Vagina (tissue), 2 donors: ENCODE results near the gene CIDEA.

Experiments used
- POLR2A ChIP-seq, 2 donors: fragments of 450-650 bp; IDR thresholded peaks; one replicate each; pipeline ENCODE4 v1.6.1; 2017; ENCODE audit warnings: antibody characterized with exemption in 2 of 2, mild to moderate bottlenecking in 2 of 2, moderate library complexity in 2 of 2
- POLR2AphosphoS5 ChIP-seq, 2 donors: sonication (generic); formaldehyde crosslinking; IDR thresholded peaks; one replicate each; pipeline ENCODE4 v1.9.0; 2017; ENCODE audit warnings: antibody characterized with exemption in 2 of 2, mild to moderate bottlenecking in 2 of 2, low read depth in 1 of 2; ENCODE audit not compliant: insufficient read depth in 1 of 2
- TF ChIP-seq, protein P1 (sequence below), 3 experiments: fragments of 450-650 bp in 2 of 3; fragments of 200-600 bp in 1 of 3; sonication (generic) in 1 of 3; IDR thresholded peaks; one replicate each; pipeline ENCODE4 v1.5.1; 2017 to 2019; ENCODE audit warnings: antibody characterized with exemption in 3 of 3, mild to moderate bottlenecking in 2 of 3, moderate library complexity in 2 of 3

DNA sequence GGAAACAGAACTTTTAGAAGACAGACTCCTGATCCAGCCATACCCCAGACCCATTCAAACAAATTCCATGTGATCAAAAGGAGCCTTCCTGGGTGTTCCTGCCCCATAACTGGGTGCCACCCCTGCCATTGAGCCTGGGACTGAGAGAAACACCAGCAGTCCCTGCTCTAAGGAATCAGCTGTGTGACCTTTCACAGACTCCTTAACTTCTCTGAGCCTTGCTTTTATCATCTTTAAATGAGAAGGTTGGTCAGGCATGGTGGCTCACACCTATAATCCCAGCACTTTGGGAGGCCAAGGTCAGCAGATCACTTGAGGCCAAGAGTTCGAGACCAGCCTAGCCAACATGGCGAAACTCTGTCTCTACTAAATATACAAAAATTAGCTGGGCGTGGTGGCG lies 20.6 kb downstream of the CIDEA start:
- TF ChIP-seq, protein P1, sequence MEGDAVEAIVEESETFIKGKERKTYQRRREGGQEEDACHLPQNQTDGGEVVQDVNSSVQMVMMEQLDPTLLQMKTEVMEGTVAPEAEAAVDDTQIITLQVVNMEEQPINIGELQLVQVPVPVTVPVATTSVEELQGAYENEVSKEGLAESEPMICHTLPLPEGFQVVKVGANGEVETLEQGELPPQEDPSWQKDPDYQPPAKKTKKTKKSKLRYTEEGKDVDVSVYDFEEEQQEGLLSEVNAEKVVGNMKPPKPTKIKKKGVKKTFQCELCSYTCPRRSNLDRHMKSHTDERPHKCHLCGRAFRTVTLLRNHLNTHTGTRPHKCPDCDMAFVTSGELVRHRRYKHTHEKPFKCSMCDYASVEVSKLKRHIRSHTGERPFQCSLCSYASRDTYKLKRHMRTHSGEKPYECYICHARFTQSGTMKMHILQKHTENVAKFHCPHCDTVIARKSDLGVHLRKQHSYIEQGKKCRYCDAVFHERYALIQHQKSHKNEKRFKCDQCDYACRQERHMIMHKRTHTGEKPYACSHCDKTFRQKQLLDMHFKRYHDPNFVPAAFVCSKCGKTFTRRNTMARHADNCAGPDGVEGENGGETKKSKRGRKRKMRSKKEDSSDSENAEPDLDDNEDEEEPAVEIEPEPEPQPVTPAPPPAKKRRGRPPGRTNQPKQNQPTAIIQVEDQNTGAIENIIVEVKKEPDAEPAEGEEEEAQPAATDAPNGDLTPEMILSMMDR (IDR thresholded peaks at IDR 0.05) = no peak
- TF ChIP-seq POLR2A (IDR thresholded peaks at IDR 0.05) (no peak), POLR2AphosphoS5 (IDR thresholded peaks at IDR 0.05; ENCODE audit: insufficient read depth in 1 of 2, low read depth in 1 of 2) (no peak)
